Fibroblast of peridontal ligament (primary cell): ENCODE results near the gene RHBDD2.

Experiments used
- DNase-seq: peaks from one replicate; pipeline ENCODE4 v3.0.0-alpha.2; 2010; ENCODE audit errors: extremely low read depth

The RHBDD2 gene

DNA sequence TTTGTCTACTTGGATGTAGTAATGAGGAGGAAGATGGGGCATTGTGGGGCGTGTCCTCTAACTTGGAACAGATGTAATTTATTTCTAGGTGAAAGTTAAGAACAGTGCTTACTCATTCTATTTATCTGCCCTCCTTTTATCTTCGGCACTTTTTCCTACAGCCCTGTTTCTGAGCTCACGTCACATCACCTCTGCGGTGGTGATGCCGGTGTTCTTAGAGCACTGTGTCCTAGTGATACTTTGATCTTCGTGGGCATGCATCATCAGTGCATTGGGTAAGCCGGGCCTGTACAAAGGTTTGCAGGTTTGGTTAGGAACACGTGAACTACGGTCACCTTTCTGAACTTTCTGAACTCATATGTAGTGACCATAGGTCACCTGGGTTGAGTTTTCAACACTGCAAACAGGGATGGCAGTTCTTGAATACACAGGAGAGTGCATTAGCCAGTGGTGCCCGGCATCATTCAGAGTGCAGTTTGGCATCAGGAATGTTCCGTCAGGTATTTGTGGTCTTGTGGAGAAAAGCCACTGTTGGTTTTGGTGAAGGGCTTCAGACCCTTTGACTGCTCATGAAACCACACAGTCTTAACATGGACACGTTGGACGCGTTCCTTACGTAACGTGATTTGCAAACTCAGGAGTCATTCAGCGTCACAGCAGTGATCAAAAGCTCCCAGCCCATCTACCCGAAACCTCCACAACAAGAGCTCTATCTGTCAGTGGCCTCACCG lies 41.8 kb downstream of the RHBDD2 start:
- no peak for DNase-seq

DNA sequence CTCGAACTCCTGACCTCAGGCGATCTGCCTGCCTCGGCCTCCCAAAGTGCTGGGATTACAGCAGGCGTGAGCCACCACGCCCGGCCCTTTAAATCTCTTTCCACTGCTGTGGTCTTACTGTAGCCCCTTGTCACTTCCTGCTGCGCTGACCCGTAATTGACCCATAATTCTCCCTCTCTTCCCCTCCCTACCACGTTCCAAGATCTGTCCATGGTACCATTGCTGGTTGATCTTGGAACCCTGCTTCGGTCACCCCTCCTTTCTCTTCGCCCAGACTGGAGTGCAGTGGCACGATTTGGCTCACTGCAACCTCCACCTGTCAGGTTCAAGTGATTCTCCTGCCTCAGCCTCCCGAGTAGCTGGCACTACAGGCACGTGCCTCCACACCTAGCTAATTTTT lies 42.6 kb downstream of the RHBDD2 start:
- DNase-seq, result no peak

DNA sequence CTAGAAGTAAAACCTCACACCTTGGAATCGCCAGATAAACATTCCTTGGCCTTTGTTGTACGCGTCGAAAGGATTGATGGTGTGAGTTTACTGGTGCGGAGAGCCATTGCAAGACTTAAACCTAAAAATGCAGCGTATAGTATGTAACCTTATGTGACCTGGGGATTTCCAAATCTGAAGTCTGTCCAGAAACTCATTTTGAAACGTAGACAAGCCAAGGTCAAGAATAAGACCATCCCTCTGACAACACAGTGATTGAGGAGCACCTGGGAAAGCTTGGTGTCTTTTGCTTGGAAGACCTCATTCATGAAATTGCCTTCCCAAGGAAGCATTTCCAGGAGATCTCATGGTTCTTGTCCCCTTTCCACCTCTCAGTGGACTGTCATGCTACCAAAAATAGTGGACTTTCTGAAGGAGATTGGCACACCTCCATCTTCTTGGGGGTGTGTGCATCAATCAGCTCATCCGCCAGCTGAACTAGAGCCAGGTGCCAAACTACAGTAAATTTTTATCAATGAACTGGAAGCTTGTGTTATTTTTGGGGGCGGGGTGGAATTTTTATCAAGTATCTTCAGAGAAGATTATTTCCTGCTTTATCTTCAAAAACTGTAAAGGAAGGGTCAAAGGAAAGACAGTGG lies 44.3 kb downstream of the RHBDD2 start:
- DNase-seq, result no peak

DNA sequence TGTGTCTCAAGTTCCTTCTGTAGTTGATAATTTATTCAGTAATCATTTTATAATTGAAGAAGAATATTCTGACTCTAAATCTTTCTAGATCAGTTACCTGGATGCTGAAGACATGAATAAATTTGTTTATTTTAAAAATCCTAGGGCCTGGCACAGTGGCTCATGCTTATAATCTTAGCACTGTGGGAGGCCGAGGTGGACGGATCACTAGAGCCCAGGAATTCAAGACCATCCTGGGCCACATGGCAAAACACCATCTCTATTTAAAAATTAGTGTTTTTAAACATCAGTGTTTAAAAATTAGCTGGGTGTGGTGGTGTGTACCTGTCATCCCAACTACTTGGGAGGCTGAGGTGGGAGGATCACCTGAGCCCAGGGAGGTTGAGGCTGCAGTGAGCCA lies 45.4 kb downstream of the RHBDD2 start:
- no peak for DNase-seq

DNA sequence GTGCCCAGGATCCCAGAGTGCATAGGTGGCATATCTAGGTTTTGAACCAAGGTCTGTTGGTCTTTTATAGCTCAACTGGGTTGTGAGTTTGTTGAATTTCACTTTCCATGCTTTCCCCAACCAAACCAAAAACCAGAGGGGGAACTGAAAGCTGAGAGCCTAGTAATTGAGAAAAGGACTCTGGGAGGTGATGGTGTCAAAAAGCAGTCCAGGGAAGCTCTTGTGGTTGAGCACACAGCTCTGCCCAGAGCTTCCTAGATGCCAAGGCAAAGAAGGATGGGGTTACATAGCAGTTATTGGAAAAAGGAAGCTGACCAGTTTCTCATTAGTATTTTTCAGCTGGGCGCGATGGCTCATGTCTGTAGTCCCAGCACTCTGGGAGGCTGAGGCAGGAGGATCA lies 46.1 kb downstream of the RHBDD2 start:
- no peak for DNase-seq

DNA sequence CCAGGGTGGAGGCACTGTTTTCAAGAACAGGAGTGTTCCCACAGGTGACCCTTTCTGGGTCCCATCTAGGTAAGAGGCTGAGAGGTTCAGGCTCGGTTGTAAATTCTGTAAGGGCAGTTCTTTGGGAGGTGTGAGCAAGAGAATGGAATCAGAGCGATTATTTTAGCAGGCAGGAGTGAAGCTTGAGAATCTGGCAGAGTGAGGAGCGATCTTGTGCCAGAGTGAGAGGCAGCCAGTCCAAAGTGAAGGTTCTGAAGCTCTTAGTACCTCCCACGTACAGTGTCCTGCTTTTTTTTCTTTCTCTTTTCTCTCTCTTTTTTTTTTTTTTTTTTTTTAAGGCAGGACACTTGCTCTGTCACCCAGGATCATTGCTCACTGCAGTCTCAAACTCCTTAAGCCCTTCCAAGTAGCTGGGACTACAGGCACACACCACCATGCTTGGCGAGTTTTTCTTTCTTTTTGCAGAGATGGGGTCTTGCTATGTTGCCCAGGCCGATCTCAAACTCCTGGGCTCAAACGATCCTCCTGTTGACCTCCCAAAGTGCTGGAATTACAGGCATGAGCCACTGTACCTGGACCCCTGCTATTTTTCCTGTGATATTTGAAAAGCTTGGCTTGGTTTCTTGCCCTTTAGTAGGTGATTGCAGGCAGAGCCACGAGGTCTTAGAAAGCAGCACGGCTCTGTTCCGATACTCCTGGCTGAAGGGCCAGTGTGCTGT lies 47.0 kb downstream of the RHBDD2 start:
- no peak for DNase-seq

DNA sequence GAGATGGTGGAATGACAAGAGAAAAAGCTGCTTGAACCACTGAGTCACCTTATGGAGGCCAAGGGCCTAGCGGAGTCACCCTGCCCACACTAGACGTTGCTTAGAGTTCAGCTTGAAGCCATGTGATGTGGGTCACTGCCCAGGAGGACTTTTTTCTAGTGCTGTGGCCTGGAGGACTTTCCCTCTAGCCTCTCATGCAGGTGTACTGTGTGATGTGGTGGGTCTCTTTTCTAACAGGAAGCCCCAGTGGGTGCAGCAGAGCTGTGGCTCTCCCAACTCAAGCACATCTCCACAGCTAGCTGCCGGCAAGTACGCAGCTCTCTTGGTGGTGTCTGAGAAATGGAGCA lies 49.7 kb downstream of the RHBDD2 start:
- DNase-seq, result no peak

DNA sequence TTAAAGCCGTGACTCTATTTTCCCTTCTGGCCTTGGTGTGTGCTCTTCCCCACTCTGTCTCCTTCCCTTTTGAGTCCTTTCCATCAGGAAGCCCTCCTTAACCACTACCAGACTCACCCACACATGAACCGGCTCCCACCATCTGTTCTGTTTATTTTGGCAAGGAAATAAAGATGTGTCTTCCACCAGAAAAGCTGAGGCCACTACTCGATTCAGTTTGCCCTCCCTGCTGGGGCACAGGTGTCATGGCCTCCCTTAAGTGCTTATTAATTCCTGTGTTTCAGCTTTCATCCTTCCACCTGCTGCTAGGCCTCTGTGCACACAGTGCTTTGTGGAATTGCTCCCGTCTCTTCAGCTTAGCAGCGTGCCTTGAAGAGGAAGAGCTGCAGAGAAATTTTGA lies 52.8 kb downstream of the RHBDD2 start:
- no peak for DNase-seq

DNA sequence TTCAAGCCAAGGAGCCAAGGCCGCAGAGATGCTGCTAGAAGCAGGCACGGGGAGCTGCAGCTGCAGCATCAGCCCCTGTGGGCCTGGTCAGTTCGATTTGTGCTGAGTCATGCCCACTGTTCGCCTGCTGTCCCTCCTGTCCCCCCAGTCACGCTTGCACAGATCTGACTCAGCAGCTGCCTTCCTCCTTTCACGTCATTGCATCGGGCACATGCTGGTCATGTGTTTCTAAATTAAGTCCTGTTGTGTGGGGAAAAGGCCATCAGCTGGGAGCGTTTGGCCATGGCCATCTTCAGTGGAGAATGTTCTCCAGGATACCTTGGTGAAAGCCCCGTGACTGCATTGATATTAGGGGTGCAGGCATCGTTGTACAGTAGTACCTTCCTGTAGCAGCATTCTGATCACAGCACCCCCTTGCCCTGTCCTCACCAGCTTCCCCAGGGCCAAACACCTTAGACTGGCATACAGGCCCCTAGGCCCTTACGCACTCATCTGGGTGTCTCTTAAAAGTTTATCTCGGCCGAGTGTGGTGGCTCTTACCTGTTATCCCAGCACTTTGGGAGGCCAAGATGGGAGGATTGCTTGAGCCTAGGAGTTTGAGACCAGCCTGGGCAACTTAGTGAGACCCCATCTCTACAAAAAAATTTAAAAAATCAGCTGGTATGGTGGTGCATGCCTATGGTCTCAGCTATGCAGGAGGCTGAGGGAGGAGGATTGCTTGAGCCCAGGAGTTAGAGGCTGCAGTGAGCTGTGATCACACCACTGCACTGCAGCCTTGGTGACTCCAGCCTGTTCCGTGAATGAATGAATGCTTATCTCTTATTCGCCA lies 59.3 kb downstream of the RHBDD2 start:
- DNase-seq, result peak; percentile 95
